HG03175 (cell line): ENCODE data around the gene SOBP.
"Not testable (repeated sequence)": the region's sequence is repeated elsewhere in the genome, so short reads cannot be mapped to it uniquely, and the experiment has no call there.

Experiments
- ATAC-seq: cut with Tn5 transposase; IDR thresholded peaks from one replicate; pipeline ENCODE4 v1.9.1; 2021; ENCODE audit warnings: mild to moderate bottlenecking, moderate library complexity; ENCODE audit not compliant: unreplicated experiment

SOBP gene

GRCh38 chr6:107547451-107547840 is 57.5 kb downstream of the SOBP start:
- ATAC-seq, result no peak

GRCh38 chr6:107550241-107550840 is 60.4 kb downstream of the SOBP start:
- no peak for ATAC-seq

- ATAC-seq, result no peak
Measured at GRCh38 chr6:107550906-107551305, 61.0 kb downstream of the SOBP start.

- ATAC-seq, result not testable (repeated sequence)
Measured at GRCh38 chr6:107553121-107553520, 63.2 kb downstream of the SOBP start.

GRCh38 chr6:107554326-107554725 is 64.4 kb downstream of the SOBP start:
- no peak for ATAC-seq

GRCh38 chr6:107554918-107555317 is 65.0 kb downstream of the SOBP start:
- no peak for ATAC-seq

GRCh38 chr6:107555449-107555848 is 65.5 kb downstream of the SOBP start:
- no peak for ATAC-seq

- ATAC-seq, result no peak
Measured at GRCh38 chr6:107556082-107556481, 66.2 kb downstream of the SOBP start.

GRCh38 chr6:107557698-107558097 is 67.8 kb downstream of the SOBP start:
- ATAC-seq, result no peak

GRCh38 chr6:107560657-107561056 is 70.7 kb downstream of the SOBP start:
- no peak for ATAC-seq

GRCh38 chr6:107561306-107561705 is 71.4 kb downstream of the SOBP start:
- no peak for ATAC-seq

GRCh38 chr6:107563694-107564588 is 74.0 kb downstream of the SOBP start:
- ATAC-seq, result no peak

- no peak for ATAC-seq
Measured at GRCh38 chr6:107564589-107564951, 74.7 kb downstream of the SOBP start.

- ATAC-seq, result no peak
Measured at GRCh38 chr6:107565165-107565723, 75.3 kb downstream of the SOBP start.

GRCh38 chr6:107567643-107568042 is 77.7 kb downstream of the SOBP start:
- ATAC-seq, result no peak

- ATAC-seq, result no peak
Measured at GRCh38 chr6:107569473-107569872, 79.6 kb downstream of the SOBP start.

GRCh38 chr6:107571354-107571753 is 81.4 kb downstream of the SOBP start:
- ATAC-seq, result no peak

- ATAC-seq, result no peak
Measured at GRCh38 chr6:107572886-107573285, 83.0 kb downstream of the SOBP start.

GRCh38 chr6:107574856-107575255 is 84.9 kb downstream of the SOBP start:
- no peak for ATAC-seq

GRCh38 chr6:107576852-107577251 is 86.9 kb downstream of the SOBP start:
- ATAC-seq, result no peak

GRCh38 chr6:107578642-107579341 is 88.9 kb downstream of the SOBP start:
- no peak for ATAC-seq
